GM06990 (cell line): Measurements from ENCODE around the gene TRAK1.

ENCODE experiments used
- DNase-seq: peaks from one replicate; pipeline ENCODE4 v3.0.0-alpha.2; 2011; ENCODE audit not compliant: insufficient read length; ENCODE audit errors: extremely low read depth
- H3K27me3 ChIP-seq: replicated peaks from 2 replicates; pipeline ENCODE4 v1.6.0; 2011; ENCODE audit warnings: low read length; ENCODE audit not compliant: control insufficient read depth, insufficient read depth
- H3K36me3 ChIP-seq: 2 replicates; pipeline ENCODE4 v1.5.1; 2011; ENCODE audit warnings: low read length; ENCODE audit not compliant: control insufficient read depth, insufficient read depth
- H3K4me3 ChIP-seq: replicated peaks from 2 replicates; pipeline ENCODE4 v1.5.1; 2011; ENCODE audit warnings: low read depth, mild to moderate bottlenecking, control low read depth, low read length
- CTCF ChIP-seq: IDR thresholded peaks from 2 replicates; pipeline ENCODE4 v1.5.1; 2011; ENCODE audit warnings: low read length, control low read depth, mild to moderate bottlenecking, inconsistent platforms; ENCODE audit not compliant: insufficient read depth, poor library complexity, severe bottlenecking

The TRAK1 gene

GRCh38 chr3:42230860-42231259 lies 139.7 kb downstream of the TRAK1 start:
- H3K36me3 ChIP-seq: no peaks in the 10 kb centered on the region

GRCh38 chr3:42235532-42235931 lies 144.4 kb downstream of the TRAK1 start:
- no peak for TF ChIP-seq CTCF
- Histone ChIP-seq H3K4me3 (no peak overlapping the region), H3K36me3 (no peaks in the 10 kb centered on the region), H3K27me3 (no peaks in the 10 kb centered on the region)
- no peak for DNase-seq

More at GRCh38 chr3:42230860-42231259, 139.7 kb downstream of the TRAK1 start:
- Histone ChIP-seq H3K27me3 (no peaks in the 10 kb centered on the region), H3K4me3 (no peak overlapping the region)
- no peak for DNase-seq
- no peak for TF ChIP-seq CTCF

- H3K27me3 ChIP-seq: no peaks in the 10 kb centered on the region
- no peak overlapping the region for H3K4me3 ChIP-seq
- TF ChIP-seq CTCF: no peak
- no peaks in the 10 kb centered on the region for H3K36me3 ChIP-seq
- DNase-seq: no peak
These were observed 145.5 kb downstream of the TRAK1 start for GRCh38 chr3:42236611-42237010.

- Histone ChIP-seq H3K4me3 (no peak overlapping the region), H3K27me3 (no peaks in the 10 kb centered on the region; the same call in 1 of the 2 replicates), H3K36me3 (no peaks in the 10 kb centered on the region)
- DNase-seq: no peak
- TF ChIP-seq CTCF: no peak
These were observed 154.9 kb downstream of the TRAK1 start for GRCh38 chr3:42246091-42246490.

- peak; percentile 64 for TF ChIP-seq CTCF
- Histone ChIP-seq H3K27me3 (no peaks in the 10 kb centered on the region; the same call in 1 of the 2 replicates), H3K36me3 (no peaks in the 10 kb centered on the region), H3K4me3 (no peak overlapping the region)
- peak; percentile 51 for DNase-seq
These were observed 156.4 kb downstream of the TRAK1 start for GRCh38 chr3:42247576-42248027.

GRCh38 chr3:42250761-42251160 lies 159.6 kb downstream of the TRAK1 start:
- H3K4me3 ChIP-seq: no peak overlapping the region
- TF ChIP-seq CTCF: no peak
- no peak for DNase-seq

More at GRCh38 chr3:42250761-42251160, 159.6 kb downstream of the TRAK1 start:
- no peaks in the 10 kb centered on the region for H3K36me3 ChIP-seq
- H3K27me3 ChIP-seq: no peaks in the 10 kb centered on the region; the same call in 1 of the 2 replicates
